Activated CD4-positive, alpha-beta memory T cell treated with anti-CD3 and anti-CD28 coated beads, Interleukin-2, amount 10 ng/mL, durations not matched to agents 7 days and 5 days (primary cell): Measurements from ENCODE around the gene IGSF21. TPM values are rescaled to one million over a fixed set of nuclear protein-coding genes. Genes with fewer than 3 reads are reported as not detected.

Source experiments
- CTCF ChIA-PET: fragments of 350-600 bp; sonication (Branson Sonifier 250); formaldehyde crosslinking; loops from one replicate; lab custom pipeline; 2021; ENCODE audit warnings: antibody characterized with exemption, inconsistent platforms; lab: Charles Lee
- POLR2A ChIA-PET: fragments of 350-600 bp; sonication (Branson Sonifier 250); formaldehyde crosslinking; loops from one replicate; lab custom pipeline; 2021; ENCODE audit warnings: antibody characterized with exemption; lab: Charles Lee
- DNase-seq: peaks from one replicate; pipeline ENCODE4 v3.0.0-alpha.2; 2020
- H3K27ac Mint-ChIP-seq: one replicate; pipeline ENCODE4 v1.8.0; 2021; ENCODE audit warnings: mild to moderate bottlenecking, mixed read lengths
- H3K27me3 Mint-ChIP-seq: one replicate; pipeline ENCODE4 v1.8.0; 2021; ENCODE audit warnings: mixed read lengths
- H3K36me3 Mint-ChIP-seq: one replicate; pipeline ENCODE4 v1.8.0; 2021; ENCODE audit warnings: low read depth, mixed read lengths
- H3K4me1 Mint-ChIP-seq: one replicate; pipeline ENCODE4 v1.8.0; 2021; ENCODE audit warnings: mixed read lengths
- H3K4me3 Mint-ChIP-seq: one replicate; pipeline ENCODE4 v1.8.0; 2021; ENCODE audit warnings: mild to moderate bottlenecking, mixed read lengths
- H3K9me3 Mint-ChIP-seq: one replicate; pipeline ENCODE4 v1.8.0; 2021; ENCODE audit warnings: mixed read lengths
- total RNA-seq, 2 experiments: library from RNA; stranded (reverse); gene quantifications; one replicate each; pipeline ENCODE4 v1.2.3, GENCODE V29; 2021

The IGSF21 gene
- total RNA-seq, 2 experiments from 2014 or later: not detected

GRCh38 chr1:18132711-18133541 is 25.3 kb downstream of the IGSF21 start:
- no peaks in the 10 kb centered on the region for H3K27me3 Mint-ChIP-seq
- no peaks in the 10 kb centered on the region for H3K9me3 Mint-ChIP-seq
- ChIA-PET POLR2A (no interaction called here), CTCF (no interaction called here)
- no peak for DNase-seq
- H3K36me3 Mint-ChIP-seq: no peaks in the 10 kb centered on the region
- H3K27ac Mint-ChIP-seq: no peak overlapping the region
- H3K4me1 Mint-ChIP-seq: no peaks in the 10 kb centered on the region
- no peak overlapping the region for H3K4me3 Mint-ChIP-seq

DNA sequence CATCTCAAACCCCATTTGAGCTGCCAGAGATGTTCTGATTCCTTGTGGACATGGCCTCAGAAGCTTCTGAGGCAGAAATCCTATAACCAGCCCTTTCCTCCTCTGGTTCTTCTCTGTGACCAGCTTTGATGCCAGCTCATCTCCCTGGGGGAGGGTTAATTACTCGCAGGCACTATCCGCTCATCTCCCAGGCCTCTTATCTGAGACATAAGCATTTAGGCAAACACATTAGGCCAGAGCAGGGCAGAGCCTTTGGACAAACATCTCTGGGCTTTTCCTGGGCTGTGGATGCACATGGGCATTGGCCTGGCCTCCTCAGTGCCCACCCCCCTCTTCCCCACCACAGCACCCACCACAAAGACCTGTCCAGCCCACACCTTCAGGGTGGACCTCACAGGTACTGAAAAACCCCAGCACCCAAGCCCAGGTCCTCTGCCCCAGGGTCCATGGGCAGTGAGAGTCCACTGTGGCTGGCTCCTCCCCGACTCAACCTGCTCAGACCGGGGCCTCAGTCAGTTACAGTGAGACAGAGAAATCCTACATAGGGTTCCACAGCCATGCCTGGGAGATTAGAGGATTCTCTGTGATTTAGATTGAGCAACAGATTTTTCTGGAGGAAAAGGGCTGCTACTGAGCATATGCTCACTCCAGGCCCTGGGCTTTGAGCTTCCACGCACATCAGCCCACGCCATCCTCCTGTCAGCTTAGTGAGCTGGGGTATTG is 26.9 kb downstream of the IGSF21 start:
- no peak for DNase-seq
- H3K36me3 Mint-ChIP-seq: no peaks in the 10 kb centered on the region
- no peak overlapping the region for H3K27ac Mint-ChIP-seq
- no peak overlapping the region for H3K4me3 Mint-ChIP-seq
- ChIA-PET CTCF (no interaction called here), POLR2A (no interaction called here)
- no peaks in the 10 kb centered on the region for H3K9me3 Mint-ChIP-seq
- H3K4me1 Mint-ChIP-seq: no peaks in the 10 kb centered on the region
- H3K27me3 Mint-ChIP-seq: no peaks in the 10 kb centered on the region

- Mint-ChIP-seq H3K27me3 (no peaks in the 10 kb centered on the region), H3K4me3 (no peak overlapping the region), H3K4me1 (no peaks in the 10 kb centered on the region), H3K36me3 (no peaks in the 10 kb centered on the region), H3K27ac (no peak overlapping the region), H3K9me3 (no peaks in the 10 kb centered on the region)
- ChIA-PET CTCF (no interaction called here), POLR2A (no interaction called here)
- no peak for DNase-seq
These were observed 30.3 kb downstream of the IGSF21 start for GRCh38 chr1:18137759-18138345.

GRCh38 chr1:18139198-18139981 is 31.8 kb downstream of the IGSF21 start:
- ChIA-PET CTCF (no interaction called here), POLR2A (no interaction called here)
- Mint-ChIP-seq H3K4me1 (no peaks in the 10 kb centered on the region), H3K27me3 (no peaks in the 10 kb centered on the region), H3K36me3 (no peaks in the 10 kb centered on the region), H3K27ac (no peak overlapping the region), H3K4me3 (no peak overlapping the region), H3K9me3 (no peaks in the 10 kb centered on the region)
- no peak for DNase-seq

GRCh38 chr1:18140411-18140810 is 32.8 kb downstream of the IGSF21 start:
- H3K9me3 Mint-ChIP-seq: no peaks in the 10 kb centered on the region
- H3K4me3 Mint-ChIP-seq: no peak overlapping the region
- POLR2A ChIA-PET: no interaction called here
- no peaks in the 10 kb centered on the region for H3K36me3 Mint-ChIP-seq
- H3K4me1 Mint-ChIP-seq: no peaks in the 10 kb centered on the region
- no peak for DNase-seq
- CTCF ChIA-PET: no interaction called here
- no peak overlapping the region for H3K27ac Mint-ChIP-seq
- H3K27me3 Mint-ChIP-seq: no peaks in the 10 kb centered on the region

- no peaks in the 10 kb centered on the region for H3K4me1 Mint-ChIP-seq
- H3K9me3 Mint-ChIP-seq: no peaks in the 10 kb centered on the region
- H3K27me3 Mint-ChIP-seq: no peaks in the 10 kb centered on the region
- CTCF ChIA-PET: no interaction called here
- H3K4me3 Mint-ChIP-seq: no peak overlapping the region
- no peak for DNase-seq
- POLR2A ChIA-PET: no interaction called here
- no peak overlapping the region for H3K27ac Mint-ChIP-seq
- H3K36me3 Mint-ChIP-seq: no peaks in the 10 kb centered on the region
These were observed 34.1 kb downstream of the IGSF21 start for GRCh38 chr1:18141661-18142060.

GRCh38 chr1:18142471-18142870 is 34.9 kb downstream of the IGSF21 start:
- POLR2A ChIA-PET: no interaction called here
- Mint-ChIP-seq H3K36me3 (no peaks in the 10 kb centered on the region), H3K27ac (no peak overlapping the region), H3K9me3 (no peaks in the 10 kb centered on the region), H3K27me3 (no peaks in the 10 kb centered on the region), H3K4me1 (no peaks in the 10 kb centered on the region), H3K4me3 (no peak overlapping the region)
- CTCF ChIA-PET: no interaction called here
- DNase-seq: no peak

DNA sequence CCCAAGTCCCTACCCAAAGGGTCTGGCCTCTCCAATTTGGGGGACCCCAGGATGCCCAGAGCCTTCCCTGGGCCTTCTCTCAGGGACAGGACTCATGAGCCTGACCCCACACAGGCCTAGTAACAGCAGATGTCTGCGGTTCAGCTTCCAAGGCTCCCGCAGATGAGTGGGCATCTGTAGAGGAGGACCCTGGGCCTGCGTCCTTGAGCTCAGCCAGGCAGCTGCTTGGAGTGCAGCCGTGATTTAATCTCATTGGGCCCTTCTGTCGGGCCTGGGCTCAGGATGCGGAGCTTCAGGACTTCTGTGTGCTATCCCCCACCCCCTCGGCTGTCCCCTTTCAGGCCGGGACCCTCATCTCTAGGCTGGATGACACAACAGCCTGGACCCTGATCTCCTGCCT is 35.4 kb downstream of the IGSF21 start:
- no peaks in the 10 kb centered on the region for H3K27me3 Mint-ChIP-seq
- DNase-seq: no peak
- no peaks in the 10 kb centered on the region for H3K9me3 Mint-ChIP-seq
- POLR2A ChIA-PET: no interaction called here
- H3K27ac Mint-ChIP-seq: no peak overlapping the region
- CTCF ChIA-PET: no interaction called here
- H3K4me1 Mint-ChIP-seq: no peaks in the 10 kb centered on the region
- no peaks in the 10 kb centered on the region for H3K36me3 Mint-ChIP-seq
- H3K4me3 Mint-ChIP-seq: no peak overlapping the region

- ChIA-PET CTCF (no interaction called here), POLR2A (no interaction called here)
- DNase-seq: no peak
- Mint-ChIP-seq H3K4me1 (no peaks in the 10 kb centered on the region), H3K9me3 (no peaks in the 10 kb centered on the region), H3K27ac (no peak overlapping the region), H3K4me3 (no peak overlapping the region), H3K27me3 (no peaks in the 10 kb centered on the region), H3K36me3 (no peaks in the 10 kb centered on the region)
These were observed 36.5 kb downstream of the IGSF21 start for GRCh38 chr1:18144062-18144461.

GRCh38 chr1:18144916-18145647 is 37.5 kb downstream of the IGSF21 start:
- Mint-ChIP-seq H3K4me1 (no peaks in the 10 kb centered on the region), H3K36me3 (no peaks in the 10 kb centered on the region), H3K27me3 (no peaks in the 10 kb centered on the region), H3K27ac (no peak overlapping the region), H3K4me3 (no peak overlapping the region), H3K9me3 (no peaks in the 10 kb centered on the region)
- no peak for DNase-seq
- CTCF ChIA-PET: no interaction called here
- POLR2A ChIA-PET: no interaction called here

DNA sequence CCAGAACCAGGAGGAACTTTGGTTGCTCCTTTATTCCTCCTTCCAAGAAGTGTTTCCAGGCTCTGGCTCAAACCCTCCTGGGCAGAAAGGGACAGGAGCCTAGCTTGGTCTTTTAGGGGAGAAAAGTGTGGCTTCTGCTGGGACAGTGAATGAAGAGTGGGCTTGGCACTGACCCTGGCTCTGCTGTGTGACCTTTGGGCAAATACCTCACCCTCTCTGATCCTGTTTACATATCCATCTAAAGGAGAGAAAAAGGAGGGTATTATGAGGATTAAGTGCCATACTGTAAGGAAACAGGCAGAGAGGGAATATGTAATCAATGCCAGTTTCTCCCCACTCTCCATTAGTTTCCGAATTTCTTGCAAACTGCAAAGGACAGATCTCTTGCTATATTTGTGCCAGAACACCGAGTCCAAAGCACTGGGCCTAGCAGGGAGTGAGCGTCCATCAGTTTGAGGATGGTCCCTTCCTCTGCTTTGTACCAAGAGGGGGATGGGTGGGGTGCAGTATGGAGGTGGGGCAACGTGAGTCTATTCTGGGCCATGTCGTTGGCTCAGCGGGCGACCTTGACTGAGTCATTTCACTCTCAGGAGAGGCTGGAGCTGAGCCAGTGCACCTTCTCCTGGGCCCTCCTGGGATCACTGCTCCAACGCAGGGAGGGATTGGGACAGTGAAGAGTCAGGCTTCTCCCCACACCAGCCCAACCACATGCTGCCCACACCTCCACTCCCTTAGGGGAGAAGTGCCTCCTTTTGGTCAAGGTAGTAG is 38.4 kb downstream of the IGSF21 start:
- Mint-ChIP-seq H3K27ac (no peak overlapping the region), H3K4me3 (no peak overlapping the region), H3K36me3 (no peaks in the 10 kb centered on the region), H3K4me1 (no peaks in the 10 kb centered on the region), H3K9me3 (no peaks in the 10 kb centered on the region), H3K27me3 (no peaks in the 10 kb centered on the region)
- ChIA-PET CTCF (no interaction called here), POLR2A (no interaction called here)
- DNase-seq: no peak

- H3K27me3 Mint-ChIP-seq: no peaks in the 10 kb centered on the region
- POLR2A ChIA-PET: no interaction called here
These were observed 39.3 kb downstream of the IGSF21 start for GRCh38 chr1:18146886-18147285.

More at GRCh38 chr1:18146886-18147285, 39.3 kb downstream of the IGSF21 start:
- H3K4me3 Mint-ChIP-seq: no peak overlapping the region
- no peaks in the 10 kb centered on the region for H3K4me1 Mint-ChIP-seq
- H3K27ac Mint-ChIP-seq: no peak overlapping the region
- DNase-seq: no peak
- CTCF ChIA-PET: no interaction called here
- H3K9me3 Mint-ChIP-seq: no peaks in the 10 kb centered on the region
- no peaks in the 10 kb centered on the region for H3K36me3 Mint-ChIP-seq
